IMR-90 (cell line): ENCODE measurements around the gene SSX4B.

Experiments
- TF ChIP-seq, protein P1 (sequence below): fragments of 150-350 bp; IDR thresholded peaks from 2 replicates; pipeline ENCODE4 v1.6.1; 2016; ENCODE audit warnings: low read depth, mild to moderate bottlenecking, low read length, moderate library complexity, borderline replicate concordance
- TF ChIP-seq, protein P2 (sequence below): conservative IDR thresholded peaks from 2 replicates; pipeline ENCODE4 v1.5.1; 2012; ENCODE audit warnings: mild to moderate bottlenecking, low read depth, low read length, improper control_type of control experiment

- TF ChIP-seq, protein P1, sequence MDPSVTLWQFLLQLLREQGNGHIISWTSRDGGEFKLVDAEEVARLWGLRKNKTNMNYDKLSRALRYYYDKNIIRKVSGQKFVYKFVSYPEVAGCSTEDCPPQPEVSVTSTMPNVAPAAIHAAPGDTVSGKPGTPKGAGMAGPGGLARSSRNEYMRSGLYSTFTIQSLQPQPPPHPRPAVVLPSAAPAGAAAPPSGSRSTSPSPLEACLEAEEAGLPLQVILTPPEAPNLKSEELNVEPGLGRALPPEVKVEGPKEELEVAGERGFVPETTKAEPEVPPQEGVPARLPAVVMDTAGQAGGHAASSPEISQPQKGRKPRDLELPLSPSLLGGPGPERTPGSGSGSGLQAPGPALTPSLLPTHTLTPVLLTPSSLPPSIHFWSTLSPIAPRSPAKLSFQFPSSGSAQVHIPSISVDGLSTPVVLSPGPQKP: no peak
- TF ChIP-seq, protein P2, sequence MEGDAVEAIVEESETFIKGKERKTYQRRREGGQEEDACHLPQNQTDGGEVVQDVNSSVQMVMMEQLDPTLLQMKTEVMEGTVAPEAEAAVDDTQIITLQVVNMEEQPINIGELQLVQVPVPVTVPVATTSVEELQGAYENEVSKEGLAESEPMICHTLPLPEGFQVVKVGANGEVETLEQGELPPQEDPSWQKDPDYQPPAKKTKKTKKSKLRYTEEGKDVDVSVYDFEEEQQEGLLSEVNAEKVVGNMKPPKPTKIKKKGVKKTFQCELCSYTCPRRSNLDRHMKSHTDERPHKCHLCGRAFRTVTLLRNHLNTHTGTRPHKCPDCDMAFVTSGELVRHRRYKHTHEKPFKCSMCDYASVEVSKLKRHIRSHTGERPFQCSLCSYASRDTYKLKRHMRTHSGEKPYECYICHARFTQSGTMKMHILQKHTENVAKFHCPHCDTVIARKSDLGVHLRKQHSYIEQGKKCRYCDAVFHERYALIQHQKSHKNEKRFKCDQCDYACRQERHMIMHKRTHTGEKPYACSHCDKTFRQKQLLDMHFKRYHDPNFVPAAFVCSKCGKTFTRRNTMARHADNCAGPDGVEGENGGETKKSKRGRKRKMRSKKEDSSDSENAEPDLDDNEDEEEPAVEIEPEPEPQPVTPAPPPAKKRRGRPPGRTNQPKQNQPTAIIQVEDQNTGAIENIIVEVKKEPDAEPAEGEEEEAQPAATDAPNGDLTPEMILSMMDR: no peak
Observed at GRCh38 chrX:48458711-48459110, 47.0 kb upstream of the SSX4B start.
